ENCODE results near the gene RPS2. TPM values are rescaled to one million over a fixed set of nuclear protein-coding genes. Genes with fewer than 3 reads are reported as not detected.
A peak's percentile ranks its signal among the peaks of the same experiment; 100 is the strongest.
"Not testable (repeated sequence)": the region's sequence is repeated elsewhere in the genome, so short reads cannot be mapped to it uniquely, and the experiment has no call there.

The RPS2 gene
- total RNA-seq, 1 experiment from 2014 or later: 2,920 TPM

GRCh38 chr16:1942047-1942809, 22.4 kb downstream of the RPS2 start:
- DNase-seq (ENCODE audit: low spot score): no peak

DNA sequence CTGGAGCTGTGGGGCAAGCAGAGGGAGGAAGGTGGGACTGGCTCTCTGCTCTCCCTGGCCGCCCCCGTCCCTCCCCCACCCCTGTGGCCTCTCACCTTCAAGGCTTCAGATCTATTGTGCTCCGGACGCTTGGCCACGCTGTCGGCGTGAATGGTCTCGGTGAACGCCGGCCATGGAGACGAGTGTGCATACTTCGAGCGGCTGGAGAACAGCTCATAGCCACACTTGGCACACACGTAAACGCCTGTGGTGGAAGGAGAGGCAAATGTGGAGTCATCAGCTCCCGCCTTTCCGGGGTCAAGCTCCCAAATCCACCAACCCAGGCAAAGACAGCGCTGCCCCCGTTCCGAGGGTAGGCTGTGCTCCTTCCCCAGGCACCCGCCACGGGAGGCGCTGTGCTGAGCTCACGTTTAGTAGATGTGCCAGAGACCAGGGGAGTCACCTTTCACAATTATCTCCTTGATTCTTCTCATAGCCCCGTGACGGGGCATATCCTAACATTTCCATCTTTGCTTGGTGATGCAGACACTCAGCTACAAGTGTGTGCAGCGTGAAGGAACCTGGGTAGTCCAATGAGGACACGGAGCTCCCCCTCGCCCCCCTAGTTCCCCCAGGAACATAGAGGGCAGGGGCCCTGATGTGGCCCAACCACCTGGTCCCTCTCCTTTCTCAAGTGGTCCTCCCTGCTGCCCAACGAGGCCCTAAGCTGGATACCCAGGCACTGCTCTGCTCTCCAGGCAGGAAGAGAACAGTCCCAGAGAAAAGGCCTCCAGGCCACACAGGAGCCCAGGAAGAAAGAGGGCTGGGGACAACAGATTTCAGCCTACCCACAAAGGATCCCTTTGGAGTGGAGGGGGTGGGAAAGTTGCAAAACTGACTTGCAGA, 23.2 kb downstream of the RPS2 start:
- no peak for DNase-seq (ENCODE audit: low spot score)

- DNase-seq (ENCODE audit: low spot score): no peak
Observed at GRCh38 chr16:1940273-1941161, 24.1 kb downstream of the RPS2 start.

GRCh38 chr16:1939833-1940232, 24.8 kb downstream of the RPS2 start:
- DNase-seq (ENCODE audit: low spot score): not testable (repeated sequence)

GRCh38 chr16:1938910-1939309, 25.7 kb downstream of the RPS2 start:
- no peak for DNase-seq (ENCODE audit: low spot score)

GRCh38 chr16:1938316-1938715, 26.3 kb downstream of the RPS2 start:
- DNase-seq (ENCODE audit: low spot score): no peak

DNA sequence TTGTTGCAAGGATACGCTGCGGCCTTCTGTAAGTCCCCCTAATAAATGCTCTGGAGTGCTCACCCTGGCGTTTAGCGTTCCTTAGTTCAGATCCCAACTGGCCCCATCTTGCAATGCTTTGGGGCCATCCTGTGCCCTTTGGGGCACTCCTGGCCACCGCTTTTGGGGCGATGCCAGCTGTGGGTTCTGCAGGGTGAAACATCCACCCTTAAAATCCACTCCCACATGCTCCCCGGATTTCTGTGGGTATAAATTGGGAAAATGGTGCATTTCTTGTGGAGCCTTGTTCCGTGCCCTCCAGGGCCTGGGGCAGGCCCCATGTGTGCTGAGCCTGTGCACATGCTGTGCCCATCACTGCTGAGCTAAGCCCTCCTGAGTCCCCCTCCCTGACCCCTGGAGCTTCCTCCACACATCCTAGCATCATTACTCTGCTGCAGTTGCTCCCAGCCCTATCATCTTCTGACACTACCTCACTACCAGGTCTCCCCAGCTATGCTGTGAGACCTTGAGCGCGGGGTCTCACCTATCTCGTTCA, 27.6 kb downstream of the RPS2 start:
- no peak for DNase-seq (ENCODE audit: low spot score)

DNA sequence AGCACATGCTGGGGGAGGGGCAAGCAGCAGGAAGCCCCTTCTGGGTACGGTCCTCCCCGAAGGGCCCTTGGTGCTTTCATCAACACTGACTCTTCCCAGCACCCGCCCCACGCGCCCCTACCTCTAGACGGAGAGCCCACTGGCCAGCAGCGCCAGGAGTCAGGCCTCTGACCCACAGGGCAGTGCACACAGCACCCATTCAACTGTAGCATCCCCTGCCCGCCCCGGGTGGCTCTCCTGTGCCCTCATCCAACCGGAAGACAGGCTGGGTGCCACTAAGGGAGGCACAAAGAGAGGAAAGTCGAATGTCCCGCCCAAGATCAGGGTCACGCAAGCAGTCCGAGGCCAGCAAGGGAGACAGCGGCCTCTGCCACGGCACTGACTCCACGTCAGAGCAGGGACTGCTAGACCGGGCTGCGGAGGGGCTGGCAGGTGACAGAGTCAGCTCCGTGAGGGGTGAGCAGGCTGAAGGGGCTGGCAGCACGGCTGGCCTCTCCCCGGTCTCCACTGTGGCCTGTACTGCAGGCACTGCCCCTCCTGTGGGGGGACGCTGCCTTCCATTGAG, 31.4 kb downstream of the RPS2 start:
- DNase-seq (ENCODE audit: low spot score): no peak

DNA sequence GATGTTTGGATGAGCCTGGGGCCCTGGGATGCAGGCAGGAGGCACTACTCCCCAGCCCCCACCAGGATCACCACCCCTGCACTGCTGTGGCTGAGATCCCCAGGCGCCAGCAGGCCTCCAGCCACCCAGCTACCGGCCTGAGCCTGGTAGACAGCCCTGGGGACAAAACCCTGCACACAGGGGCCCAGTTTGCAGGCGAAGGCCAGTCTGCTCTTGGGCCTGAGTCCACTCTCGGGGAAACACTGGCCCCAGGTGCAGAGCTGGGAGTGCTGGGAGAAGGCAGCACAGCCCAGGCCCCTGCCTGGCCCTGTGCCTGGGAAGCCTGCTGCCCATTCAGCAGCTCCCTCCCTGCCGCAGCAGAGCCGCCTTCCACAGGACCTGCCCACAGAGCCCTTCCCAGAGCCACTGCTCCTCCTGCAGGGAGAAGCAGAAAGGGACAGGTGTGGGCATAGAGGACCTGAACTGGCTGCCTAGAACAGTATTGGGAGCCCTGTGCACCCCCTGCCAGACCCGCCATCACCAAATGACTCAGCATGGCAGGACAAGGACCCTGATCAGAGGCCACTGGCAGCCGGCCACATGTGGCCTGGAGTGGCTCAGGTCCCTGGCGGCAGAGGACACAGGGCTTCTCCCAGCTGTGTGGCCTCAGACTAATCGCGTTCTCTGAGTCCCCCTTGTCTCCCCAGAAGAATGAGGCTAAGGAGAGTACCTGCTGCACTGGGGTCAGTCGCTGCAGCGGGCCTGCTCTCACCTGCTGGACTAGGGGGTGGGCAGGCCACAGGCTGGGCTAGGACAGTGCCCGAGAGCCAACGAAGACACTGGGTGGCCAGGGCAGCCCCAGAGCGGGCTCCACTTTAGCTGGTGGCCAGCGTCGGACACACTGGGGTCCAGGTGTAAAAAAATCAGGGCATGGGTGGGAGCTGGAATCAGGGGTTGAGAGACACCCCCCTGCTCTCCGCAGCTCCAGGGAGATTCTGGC, 32.3 kb downstream of the RPS2 start:
- DNase-seq (ENCODE audit: low spot score): peak; percentile 58

- no peak for DNase-seq (ENCODE audit: low spot score)
Observed at GRCh38 chr16:1930338-1930720, 34.3 kb downstream of the RPS2 start.

DNA sequence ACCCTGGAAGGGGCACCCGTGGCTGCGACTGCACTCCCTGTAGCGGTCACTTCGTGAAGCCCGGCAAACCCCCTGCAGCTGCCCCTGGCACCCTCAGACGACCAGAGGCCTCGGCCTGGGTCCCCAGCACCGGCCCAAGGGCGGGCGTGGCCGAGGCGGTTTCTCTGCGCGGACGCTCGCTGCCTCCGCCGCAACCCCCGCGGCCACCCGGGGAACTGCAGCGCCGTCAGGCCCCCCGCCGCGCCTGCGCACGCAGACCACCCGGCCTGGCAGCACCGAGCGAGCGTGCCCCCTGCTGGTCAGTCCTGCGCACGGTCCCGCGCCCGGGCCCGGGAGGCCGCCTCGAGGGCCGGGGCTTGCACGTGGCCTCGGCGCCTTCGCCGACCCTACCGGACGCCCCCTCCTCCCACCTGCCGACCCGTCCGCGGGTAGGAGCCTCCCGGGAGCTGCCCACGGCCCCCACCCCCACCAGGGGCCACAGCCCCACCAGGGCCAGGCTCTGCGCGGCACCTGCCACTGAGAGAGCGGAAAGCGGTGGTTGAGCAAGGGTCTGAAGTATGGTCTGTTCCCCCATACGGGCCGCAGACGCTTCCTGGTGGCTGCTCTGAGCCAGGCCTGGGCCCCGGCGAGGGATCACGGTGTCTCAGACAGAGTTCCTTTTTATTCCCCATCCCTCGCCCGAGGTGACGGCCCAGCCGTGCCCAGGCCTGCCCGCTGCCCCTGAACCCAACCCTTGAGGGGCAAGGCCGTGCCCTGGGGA, 34.9 kb downstream of the RPS2 start:
- peak; percentile 70 for DNase-seq (ENCODE audit: low spot score)

GRCh38 chr16:1929105-1929504, 35.5 kb downstream of the RPS2 start:
- DNase-seq (ENCODE audit: low spot score): no peak

GRCh38 chr16:1926271-1926670, 38.4 kb downstream of the RPS2 start:
- no peak for DNase-seq (ENCODE audit: low spot score)

- no peak for DNase-seq (ENCODE audit: low spot score)
Observed at GRCh38 chr16:1924095-1924494, 40.5 kb downstream of the RPS2 start.

GRCh38 chr16:1923299-1924034, 41.2 kb downstream of the RPS2 start:
- peak; percentile 77 for DNase-seq (ENCODE audit: low spot score)

- no peak for DNase-seq (ENCODE audit: low spot score)
Observed at GRCh38 chr16:1922357-1922756, 42.3 kb downstream of the RPS2 start.

DNA sequence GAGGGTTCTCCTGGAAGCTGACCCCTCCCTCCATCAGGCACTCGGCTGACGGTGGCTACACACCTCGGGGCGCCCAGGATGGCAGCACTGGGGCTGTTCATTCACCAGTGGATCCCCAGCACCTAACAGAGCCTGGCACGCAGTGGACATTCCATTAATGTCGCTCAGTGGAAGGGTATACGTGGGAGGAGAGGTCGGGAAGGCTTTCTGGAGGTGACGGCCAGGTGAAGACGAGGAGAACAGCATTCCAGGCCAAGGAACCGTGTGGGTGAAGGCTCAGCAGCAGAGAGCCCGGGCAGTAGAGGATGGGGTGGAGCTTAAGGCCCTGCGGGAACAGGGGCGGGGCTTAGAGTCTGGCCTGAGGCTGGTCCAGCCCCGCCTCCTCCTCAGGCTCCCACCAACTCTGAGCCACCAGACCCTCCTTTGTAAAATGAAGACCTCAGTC, 43.9 kb downstream of the RPS2 start:
- no peak for DNase-seq (ENCODE audit: low spot score)

- DNase-seq (ENCODE audit: low spot score): not testable (repeated sequence)
Observed at GRCh38 chr16:1920122-1920521, 44.5 kb downstream of the RPS2 start.

Measured in H4 (cell line).